Stimulated activated CD4-positive, alpha-beta T cell treated with anti-CD3 and anti-CD28 coated beads, Interleukin-2, amount 100 ng/mL, for 48 hours (primary cell): ENCODE measurements around the gene SNX15.

Source experiments
- DNase-seq, 2 donors: peaks; one replicate each; pipeline ENCODE4 v3.0.0-alpha.2; 2020

The SNX15 gene

GRCh38 chr11:65086809-65087208 is 59.6 kb downstream of the SNX15 start:
- DNase-seq = no peak

- no peak for DNase-seq
Observed at GRCh38 chr11:65087216-65087615, 60.0 kb downstream of the SNX15 start.

GRCh38 chr11:65087827-65088226 is 60.6 kb downstream of the SNX15 start:
- DNase-seq = no peak

- no peak for DNase-seq
Observed at GRCh38 chr11:65089621-65090020, 62.4 kb downstream of the SNX15 start.
